Sigmoid colon (tissue), 4 donors: ENCODE measurements around the gene CTDP1.

Experiments used
- EP300 ChIP-seq, 4 donors: sonication (generic); formaldehyde crosslinking; IDR thresholded peaks; one replicate each; pipeline ENCODE4 v1.6.1; 2017; ENCODE audit warnings: antibody characterized with exemption in 4 of 4
- POLR2A ChIP-seq, 2 donors: fragments of 450-650 bp; IDR thresholded peaks; one replicate each; pipeline ENCODE4 v1.6.1; 2016; ENCODE audit warnings: antibody characterized with exemption in 2 of 2, mild to moderate bottlenecking in 2 of 2, moderate library complexity in 2 of 2

- TF ChIP-seq POLR2A (IDR thresholded peaks at IDR 0.05) (no peak), EP300 (IDR thresholded peaks at IDR 0.05) (no peak)
Observed at GRCh38 chr18:79682481-79682880, 2.9 kb downstream of the CTDP1 start.
